Gastrocnemius medialis (tissue), 4 donors: Measurements from ENCODE around the gene RNU6-1. TPM values are rescaled to one million over a fixed set of nuclear protein-coding genes. Genes with fewer than 3 reads are reported as not detected.

Experiments
- ATAC-seq, 2 donors: fragments of 150-250 bp; one replicate each; pipeline ENCODE4 v1.9.1; 2016
- DNase-seq, 2 donors: peaks; one replicate each; pipeline ENCODE4 v3.0.0-alpha.2; 2019
- H3K27ac ChIP-seq, 4 donors: fragments of 200-600 bp; sonication (generic); 1 replicate in 1 of 4; 2 replicates in 3 of 4; pipeline ENCODE4 v1.5.1; 2016 to 2018; ENCODE audit warnings: mild to moderate bottlenecking in 2 of 4, moderate library complexity in 1 of 4
- H3K27me3 ChIP-seq, 3 donors: fragments of 200-600 bp; sonication (generic) in 2 of 3; 1 replicate in 1 of 3; 2 replicates in 2 of 3; pipeline versions ENCODE4 v1.5.1 to v1.6.0; 2016 to 2019; ENCODE audit warnings: mild to moderate bottlenecking in 1 of 3, moderate library complexity in 1 of 3
- H3K36me3 ChIP-seq, 2 donors: fragments of 200-600 bp; sonication (generic) in 1 of 2; one replicate each; pipeline ENCODE4 v1.5.1; 2017 to 2018
- H3K4me1 ChIP-seq, 2 donors: fragments of 200-600 bp; sonication (generic) in 1 of 2; one replicate each; pipeline ENCODE4 v1.5.1; 2016 to 2017; ENCODE audit warnings: mild to moderate bottlenecking in 2 of 2
- H3K4me3 ChIP-seq, 4 donors: fragments of 200-600 bp; sonication (generic) in 3 of 4; 1 replicate in 1 of 4; 2 replicates in 3 of 4; pipeline ENCODE4 v1.5.1; 2016 to 2019; ENCODE audit warnings: mild to moderate bottlenecking in 2 of 4
- H3K9me3 ChIP-seq, 3 donors: fragments of 200-600 bp; sonication (generic) in 2 of 3; 1 replicate in 1 of 3; 2 replicates in 2 of 3; pipeline ENCODE4 v1.5.1; 2016 to 2019
- CTCF ChIP-seq, 5 experiments: fragments of 450-650 bp in 3 of 5; fragments of 200-600 bp in 2 of 5; sonication (generic) in 2 of 5; IDR thresholded peaks in 4 of 5; conservative IDR thresholded peaks in 1 of 5; 1 replicate in 4 of 5; 2 replicates in 1 of 5; pipeline ENCODE4 v1.5.1; 2016 to 2019; ENCODE audit warnings: antibody characterized with exemption in 5 of 5, mild to moderate bottlenecking in 3 of 5, moderate library complexity in 3 of 5
- POLR2A ChIP-seq, 2 donors: fragments of 450-650 bp; IDR thresholded peaks; one replicate each; pipeline ENCODE4 v1.6.1; 2017; ENCODE audit warnings: antibody characterized with exemption in 2 of 2, mild to moderate bottlenecking in 2 of 2, moderate library complexity in 2 of 2
- in situ Hi-C, 4 donors: fragments of 200-750 bp; cut with MboI; loops; one replicate each; pipeline versions ENCODE4 v1.15.0 to v1.8.0; 2017; ENCODE audit warnings: low sequenced_read_pairs in 4 of 4
- intact Hi-C: fragments of 100-400 bp; cut with DNase I; formaldehyde crosslinking; loops from one replicate; pipeline ENCODE4 v1.15.1; 2023; ENCODE audit warnings: low total_unique reads
- total RNA-seq, 4 donors: library from RNA; depleted of rRNA; stranded (reverse); fragments of >200 nt; gene quantifications; one replicate each; pipeline versions ENCODE4 v1.1.0 to v1.2.3, GENCODE V29; 2016

Gene RNU6-1
- total RNA-seq, 4 donors from 2014 or later: not detected

GRCh38 chr15:67809441-67809840 is 30.4 kb downstream of the RNU6-1 start:
- no peaks in the 10 kb centered on the region for H3K27me3 ChIP-seq
- H3K4me1 ChIP-seq: no peaks in the 10 kb centered on the region
- intact Hi-C loops: no loop called here
- H3K4me3 ChIP-seq: no peak overlapping the region
- DNase-seq: no peak
- H3K36me3 ChIP-seq: no peaks in the 10 kb centered on the region
- TF ChIP-seq POLR2A (IDR thresholded peaks at IDR 0.05): no peak
- no peak for TF ChIP-seq CTCF (IDR thresholded peaks at IDR 0.05 in 4 of 5, conservative IDR thresholded peaks at IDR 0.05 in 1 of 5)
- ATAC-seq: no peak
- H3K27ac ChIP-seq: no peak overlapping the region
- in situ Hi-C loops: no loop called here
- H3K9me3 ChIP-seq: no peaks in the 10 kb centered on the region

GRCh38 chr15:67808821-67809220 is 31.0 kb downstream of the RNU6-1 start:
- intact Hi-C loops (no loop called here), in situ Hi-C loops (no loop called here)
- H3K9me3 ChIP-seq: no peaks in the 10 kb centered on the region
- H3K27ac ChIP-seq: no peak overlapping the region
- TF ChIP-seq POLR2A (IDR thresholded peaks at IDR 0.05) (no peak), CTCF (IDR thresholded peaks at IDR 0.05 in 4 of 5, conservative IDR thresholded peaks at IDR 0.05 in 1 of 5) (no peak)
- no peak overlapping the region for H3K4me3 ChIP-seq
- H3K27me3 ChIP-seq: no peaks in the 10 kb centered on the region
- no peaks in the 10 kb centered on the region for H3K36me3 ChIP-seq
- H3K4me1 ChIP-seq: no peaks in the 10 kb centered on the region
- ATAC-seq: no peak
- no peak for DNase-seq

- H3K4me1 ChIP-seq: no peaks in the 10 kb centered on the region
- intact Hi-C loops (no loop called here), in situ Hi-C loops (no loop called here)
- no peaks in the 10 kb centered on the region for H3K9me3 ChIP-seq
- no peak overlapping the region for H3K4me3 ChIP-seq
- no peaks in the 10 kb centered on the region for H3K36me3 ChIP-seq
- no peak for DNase-seq
- TF ChIP-seq CTCF (IDR thresholded peaks at IDR 0.05 in 4 of 5, conservative IDR thresholded peaks at IDR 0.05 in 1 of 5) (no peak), POLR2A (IDR thresholded peaks at IDR 0.05) (no peak)
- H3K27ac ChIP-seq: no peak overlapping the region
- no peaks in the 10 kb centered on the region for H3K27me3 ChIP-seq
- no peak for ATAC-seq
These were observed 32.0 kb downstream of the RNU6-1 start for GRCh38 chr15:67807836-67808235.

- in situ Hi-C loops (no loop called here), intact Hi-C loops (no loop called here)
- Histone ChIP-seq H3K27me3 (no peaks in the 10 kb centered on the region), H3K27ac (no peak overlapping the region), H3K4me1 (no peaks in the 10 kb centered on the region), H3K4me3 (no peak overlapping the region), H3K9me3 (no peaks in the 10 kb centered on the region), H3K36me3 (no peaks in the 10 kb centered on the region)
- DNase-seq (no peak), ATAC-seq (no peak)
- TF ChIP-seq POLR2A (IDR thresholded peaks at IDR 0.05) (no peak), CTCF (IDR thresholded peaks at IDR 0.05 in 4 of 5, conservative IDR thresholded peaks at IDR 0.05 in 1 of 5) (no peak)
These were observed 32.7 kb downstream of the RNU6-1 start for GRCh38 chr15:67807141-67807540.

- intact Hi-C loops: no loop called here
- H3K27ac ChIP-seq: no peak overlapping the region
These were observed 33.3 kb downstream of the RNU6-1 start for GRCh38 chr15:67806536-67806935.

More at GRCh38 chr15:67806536-67806935, 33.3 kb downstream of the RNU6-1 start:
- DNase-seq (no peak), ATAC-seq (no peak)
- H3K4me1 ChIP-seq: no peaks in the 10 kb centered on the region
- H3K27me3 ChIP-seq: no peaks in the 10 kb centered on the region
- no peaks in the 10 kb centered on the region for H3K36me3 ChIP-seq
- no peak overlapping the region for H3K4me3 ChIP-seq
- in situ Hi-C loops: no loop called here
- TF ChIP-seq POLR2A (IDR thresholded peaks at IDR 0.05): no peak
- no peak for TF ChIP-seq CTCF (IDR thresholded peaks at IDR 0.05 in 4 of 5, conservative IDR thresholded peaks at IDR 0.05 in 1 of 5)
- no peaks in the 10 kb centered on the region for H3K9me3 ChIP-seq
